ENCODE results near the gene SORCS2. TPM values are rescaled to one million over a fixed set of nuclear protein-coding genes. Genes with fewer than 3 reads are reported as not detected.

The SORCS2 gene
- total RNA-seq, 2 experiments from 2014 or later, result 0.03 TPM; not detected in 1

GRCh38 chr4:7145291-7145934 is 46.9 kb upstream of the SORCS2 start:
- Histone ChIP-seq H3K36me3 (ENCODE audit: insufficient read depth, low read length) (no peaks in the 10 kb centered on the region), H3K79me2 (ENCODE audit: insufficient read depth, low read depth, low read length) (no peaks in the 10 kb centered on the region), H4K20me1 (ENCODE audit: insufficient read depth, low read length) (no peaks in the 10 kb centered on the region), H2AFZ (ENCODE audit: low read length) (no peak overlapping the region), H3K27ac (ENCODE audit: low read depth, low read length, poor library complexity, severe bottlenecking) (no peak overlapping the region), H3K4me2 (ENCODE audit: low read length) (no peak overlapping the region), H3K9me2 (ENCODE audit: insufficient read depth, low read length) (no peaks in the 10 kb centered on the region), H3K9me3 (ENCODE audit: low read length) (no peaks in the 10 kb centered on the region), H3K4me3 (ENCODE audit: low read depth, low read length, poor library complexity, severe bottlenecking) (no peak overlapping the region), H3K4me1 (ENCODE audit: insufficient read depth, low read length, poor library complexity, severe bottlenecking) (no peaks in the 10 kb centered on the region)
- POLR2A ChIA-PET, result no interaction called here
- TF ChIP-seq CTCF (conservative IDR thresholded peaks at IDR 0.05; ENCODE audit: low read length) (no peak), EZH2phosphoT487 (IDR thresholded peaks at IDR 0.05; ENCODE audit: borderline replicate concordance, low read depth, low read length) (no peak)
- no peak for DNase-seq (ENCODE audit: low spot score)
- CTCF ChIA-PET (ENCODE audit: unreplicated experiment), result no interaction called here
- no TSS peak for BruUV-seq (replicated peaks)
- intact Hi-C loops (cut with micrococcal nuclease; ENCODE audit: unreplicated experiment), result no loop called here

GRCh38 chr4:7146059-7146785 is 46.1 kb upstream of the SORCS2 start:
- BruUV-seq (replicated peaks), result no TSS peak
- H3K4me1 ChIP-seq (ENCODE audit: insufficient read depth, low read length, poor library complexity, severe bottlenecking), result no peaks in the 10 kb centered on the region
- no peaks in the 10 kb centered on the region for H3K36me3 ChIP-seq (ENCODE audit: insufficient read depth, low read length)
- no peaks in the 10 kb centered on the region for H3K9me2 ChIP-seq (ENCODE audit: insufficient read depth, low read length)
- H3K27ac ChIP-seq (ENCODE audit: low read depth, low read length, poor library complexity, severe bottlenecking), result no peak overlapping the region
- no peaks in the 10 kb centered on the region for H3K9me3 ChIP-seq (ENCODE audit: low read length)
- H4K20me1 ChIP-seq (ENCODE audit: insufficient read depth, low read length), result no peaks in the 10 kb centered on the region
- intact Hi-C loops (cut with micrococcal nuclease; ENCODE audit: unreplicated experiment), result no loop called here
- TF ChIP-seq CTCF (conservative IDR thresholded peaks at IDR 0.05; ENCODE audit: low read length), result no peak
- no peak for DNase-seq (ENCODE audit: low spot score)
- CTCF ChIA-PET (ENCODE audit: unreplicated experiment), result interaction anchor here (1.0 kb wide), 1 partner anchor 11 kb away, joined by 4 read pairs; no protein-coding TSS in a partner anchor
- H2AFZ ChIP-seq (ENCODE audit: low read length), result no peak overlapping the region
- POLR2A ChIA-PET, result no interaction called here
- no peak overlapping the region for H3K4me2 ChIP-seq (ENCODE audit: low read length)
- H3K79me2 ChIP-seq (ENCODE audit: insufficient read depth, low read depth, low read length), result no peaks in the 10 kb centered on the region
- H3K4me3 ChIP-seq (ENCODE audit: low read depth, low read length, poor library complexity, severe bottlenecking), result no peak overlapping the region

- no peaks in the 10 kb centered on the region for H3K9me2 ChIP-seq (ENCODE audit: insufficient read depth, low read length)
- no peak for TF ChIP-seq EZH2phosphoT487 (IDR thresholded peaks at IDR 0.05; ENCODE audit: borderline replicate concordance, low read depth, low read length)
- no peaks in the 10 kb centered on the region for H3K79me2 ChIP-seq (ENCODE audit: insufficient read depth, low read depth, low read length)
- no peak overlapping the region for H2AFZ ChIP-seq (ENCODE audit: low read length)
- no peak for DNase-seq (ENCODE audit: low spot score)
- no peaks in the 10 kb centered on the region for H4K20me1 ChIP-seq (ENCODE audit: insufficient read depth, low read length)
- CTCF ChIA-PET (ENCODE audit: unreplicated experiment), result interaction anchor here (1.0 kb wide), 1 partner anchor 11 kb away, joined by 4 read pairs; no protein-coding TSS in a partner anchor
- H3K36me3 ChIP-seq (ENCODE audit: insufficient read depth, low read length), result no peaks in the 10 kb centered on the region
- no peak overlapping the region for H3K27ac ChIP-seq (ENCODE audit: low read depth, low read length, poor library complexity, severe bottlenecking)
- no peaks in the 10 kb centered on the region for H3K9me3 ChIP-seq (ENCODE audit: low read length)
- H3K4me3 ChIP-seq (ENCODE audit: low read depth, low read length, poor library complexity, severe bottlenecking), result no peak overlapping the region
- BruUV-seq (replicated peaks), result no TSS peak
- H3K4me2 ChIP-seq (ENCODE audit: low read length), result no peak overlapping the region
- no peaks in the 10 kb centered on the region for H3K4me1 ChIP-seq (ENCODE audit: insufficient read depth, low read length, poor library complexity, severe bottlenecking)
- POLR2A ChIA-PET, result no interaction called here
- intact Hi-C loops (cut with micrococcal nuclease; ENCODE audit: unreplicated experiment), result no loop called here
Observed at GRCh38 chr4:7146786-7147115, 45.6 kb upstream of the SORCS2 start.

Measured in OCI-LY7 (cell line).